M059J (cell line): ENCODE results near the gene TSLP. TPM values are rescaled to one million over a fixed set of nuclear protein-coding genes. Genes with fewer than 3 reads are reported as not detected.

Source experiments
- DNase-seq: peaks from one replicate; pipeline ENCODE4 v3.0.0-alpha.2; 2012; ENCODE audit warnings: low read depth
- total RNA-seq: library from RNA; depleted of rRNA; stranded (reverse); fragments of >200 nt; shearing (Covaris generic); gene quantifications from 2 replicates; pipeline ENCODE4 v1.2.3, GENCODE V29; 2014; rRNA removed

The TSLP gene
- total RNA-seq: 0.59 and 0.79 TPM in 2 replicates

GRCh38 chr5:111071413-111071812, at the start of gene TSLP:
Gene TSLP, plus strand, starts transcription at chr5:111071713. Its CDS starts 178 bp downstream, at chr5:111071891.
- DNase-seq: no peak

- DNase-seq: no peak
Observed at GRCh38 chr5:111022301-111022700, 49.2 kb upstream of the TSLP start.

DNA sequence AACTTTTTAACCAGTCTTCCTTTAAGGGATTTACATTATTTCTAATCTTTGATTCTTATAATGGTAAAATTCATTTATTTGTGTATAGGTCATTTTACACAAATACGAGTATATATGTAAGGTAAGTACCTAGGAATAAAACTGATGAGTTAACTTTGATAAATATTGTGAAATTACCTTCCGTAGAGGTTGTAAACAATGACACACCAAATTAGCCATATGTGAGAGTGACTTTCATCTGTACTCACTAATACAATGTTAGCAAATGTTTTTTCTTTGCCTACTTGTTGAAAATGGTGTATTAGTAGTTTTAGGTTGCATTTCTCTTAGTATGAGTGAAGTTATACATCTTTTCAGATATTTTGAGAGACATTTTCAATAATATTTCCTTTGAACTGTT, 42.6 kb upstream of the TSLP start:
- DNase-seq: no peak

DNA sequence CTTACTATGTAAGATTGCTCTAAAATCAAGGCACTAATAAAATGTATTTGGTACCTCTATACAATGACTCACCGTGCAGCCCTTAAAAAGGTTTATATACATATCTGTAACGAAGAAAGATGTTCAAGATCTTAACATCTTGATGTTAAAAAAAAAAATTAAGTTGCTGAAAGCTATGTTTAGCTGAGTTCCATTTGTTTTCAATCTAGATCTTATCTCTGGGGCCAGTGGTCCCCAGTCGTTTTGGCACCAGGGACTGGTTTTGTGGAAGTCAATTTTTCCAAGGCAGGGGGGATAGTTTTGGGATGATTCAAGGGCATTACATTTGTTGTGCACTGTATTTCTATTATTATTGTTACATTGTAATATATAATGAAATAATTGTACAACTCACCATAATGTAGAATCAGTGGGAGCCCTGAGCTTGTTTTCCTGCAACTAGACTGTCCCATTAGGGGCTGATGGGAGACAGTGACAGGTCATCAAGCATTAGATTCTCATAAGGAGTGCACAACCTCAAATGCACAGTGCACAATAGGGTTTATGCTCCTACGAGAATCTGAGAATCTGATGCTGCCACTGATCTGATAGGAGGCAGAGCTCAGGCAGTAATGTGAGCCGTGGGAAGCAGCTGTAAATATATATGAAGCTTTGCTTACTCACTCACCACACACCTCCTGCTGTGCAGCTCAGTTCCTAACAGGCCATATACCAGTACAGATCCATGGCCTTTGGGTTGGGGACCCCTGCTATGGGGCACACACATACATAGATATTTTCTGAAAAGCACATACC, 27.6 kb upstream of the TSLP start:
- DNase-seq: peak; percentile 56

- DNase-seq: peak; percentile 29
Observed at GRCh38 chr5:111058064-111058463, 13.4 kb upstream of the TSLP start.

GRCh38 chr5:111060169-111060568, 11.3 kb upstream of the TSLP start:
- DNase-seq: no peak

GRCh38 chr5:111061618-111062017, 9.9 kb upstream of the TSLP start:
- peak; percentile 47 for DNase-seq

GRCh38 chr5:111063709-111064322, 7.7 kb upstream of the TSLP start:
- DNase-seq: peak; percentile 83

GRCh38 chr5:111066261-111066938, 5.1 kb upstream of the TSLP start:
- no peak for DNase-seq

GRCh38 chr5:111068213-111068612, 3.3 kb upstream of the TSLP start:
- no peak for DNase-seq

- DNase-seq: peak; percentile 30
Observed at GRCh38 chr5:111069839-111070238, 1.7 kb upstream of the TSLP start.

- peak; percentile 51 for DNase-seq
Observed at GRCh38 chr5:111070272-111071134, 1.0 kb upstream of the TSLP start.

GRCh38 chr5:111072949-111073682, 1.6 kb downstream of the TSLP start:
- peak; percentile 54 for DNase-seq

DNA sequence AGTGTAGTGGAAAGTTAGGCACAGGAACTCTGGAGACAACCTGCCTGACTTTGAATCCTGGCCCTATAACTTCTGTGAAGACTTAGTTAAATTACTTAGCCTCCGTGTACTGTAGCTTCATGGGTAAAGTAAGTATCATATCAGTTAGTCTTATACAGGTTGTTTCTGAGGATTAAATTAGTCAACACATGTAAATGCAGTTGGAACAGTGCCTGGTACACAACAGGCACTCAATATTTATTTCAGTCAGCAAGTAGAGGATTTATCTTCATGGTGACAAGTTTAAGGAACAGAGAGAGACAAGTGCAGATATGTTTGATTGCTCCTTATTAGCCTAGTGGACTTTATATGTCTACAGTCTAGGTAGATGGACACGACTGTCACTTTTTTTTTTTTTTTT, 2.7 kb downstream of the TSLP start:
- DNase-seq: no peak

GRCh38 chr5:111075520-111075919, 4.0 kb downstream of the TSLP start:
- DNase-seq: peak; percentile 75

DNA sequence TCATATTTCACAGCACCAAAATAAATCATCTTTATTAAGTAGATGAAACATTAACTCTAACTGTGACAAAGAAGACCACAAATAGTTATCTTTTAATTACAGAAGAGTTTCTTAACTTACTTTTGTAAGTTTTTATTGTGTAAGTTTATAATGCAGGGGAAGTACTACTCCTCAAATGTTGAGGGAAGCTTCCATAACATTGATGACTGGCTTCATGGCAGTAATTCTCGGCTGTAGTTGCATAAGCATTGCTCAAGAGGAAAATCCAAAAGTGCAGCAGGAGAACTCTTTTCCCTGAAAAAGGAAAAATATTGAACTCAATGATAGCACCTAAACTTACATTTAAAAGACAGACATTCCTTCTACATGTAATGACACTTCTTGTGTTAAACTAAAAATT, 4.6 kb downstream of the TSLP start:
- no peak for DNase-seq

GRCh38 chr5:111077678-111078077, 6.2 kb downstream of the TSLP start:
- DNase-seq: no peak

DNA sequence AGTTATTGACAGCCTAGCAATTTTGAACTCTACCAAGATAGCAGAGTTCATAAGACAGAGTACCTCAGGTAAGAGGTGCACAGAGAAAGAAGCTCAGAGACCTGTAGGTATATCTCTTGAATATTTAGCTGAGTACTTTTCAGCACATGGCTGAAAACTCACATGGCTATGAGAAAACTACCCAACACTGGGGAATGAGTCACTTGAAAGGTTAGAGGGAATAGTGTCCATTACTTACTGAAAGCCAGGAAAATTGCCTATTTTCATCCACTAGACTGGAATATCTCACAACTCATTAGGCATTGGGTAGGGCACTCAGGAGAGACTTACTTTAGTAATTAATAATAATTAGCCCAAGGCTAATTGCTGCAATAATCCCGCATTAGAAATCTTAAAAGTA, 8.3 kb downstream of the TSLP start:
- DNase-seq: peak; percentile 20

- DNase-seq: no peak
Observed at GRCh38 chr5:111083323-111083722, 11.8 kb downstream of the TSLP start.

DNA sequence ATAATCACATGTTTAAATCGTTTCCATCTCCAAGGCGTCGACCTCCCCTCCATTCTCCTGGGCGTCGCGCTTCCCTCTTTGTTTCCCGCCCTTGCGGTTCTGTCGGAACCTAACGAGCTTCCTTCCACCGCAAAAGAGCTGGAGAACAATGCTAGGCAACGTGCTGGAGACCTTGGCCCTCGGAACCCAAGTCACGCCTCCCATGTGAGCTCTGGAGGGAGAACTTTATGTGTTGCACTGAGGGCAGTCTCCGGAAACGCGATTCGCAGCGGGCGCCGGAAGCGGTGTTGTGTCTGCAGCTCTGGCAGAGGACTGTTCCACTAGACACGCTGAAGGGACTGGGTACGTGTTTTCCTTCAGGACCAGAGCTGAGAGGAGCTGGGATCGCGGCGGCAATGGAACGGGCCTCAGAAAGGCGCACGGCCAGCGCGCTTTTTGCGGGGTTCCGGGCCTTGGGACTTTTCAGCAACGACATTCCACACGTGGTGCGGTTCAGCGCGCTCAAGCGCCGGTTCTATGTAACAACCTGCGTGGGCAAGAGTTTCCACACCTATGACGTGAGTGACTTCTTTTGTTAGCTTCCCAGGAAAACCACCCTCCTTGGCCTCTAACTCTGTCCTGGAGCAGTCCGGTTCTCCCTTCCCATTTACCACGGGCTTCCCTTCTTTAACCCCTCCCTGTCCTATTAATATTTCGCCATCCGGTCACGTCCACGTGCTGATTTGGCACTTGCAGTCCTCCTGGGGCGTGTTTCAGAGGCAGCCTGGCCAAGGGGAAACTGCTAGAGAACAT, 20.7 kb downstream of the TSLP start, which contains the start of gene WDR36:
Gene WDR36, plus strand, starts transcription at position 287 of the 792 bp plus-strand sequence. Its CDS starts 109 bp downstream, at position 396.
- peak; percentile 90 for DNase-seq
